Measurements from ENCODE around the gene PTPN20.

The PTPN20 gene

GRCh38 chr10:47018026-47018735 lies 107.0 kb downstream of the PTPN20 start:
- no peak overlapping the region for H3K27ac ChIP-seq
- H3K4me3 ChIP-seq = no peak overlapping the region

- Histone ChIP-seq H3K4me3 (no peak overlapping the region), H3K27ac (peak overlapping the region in 3 of 21 experiments; percentile 34 to 67 (median 50))
Observed at GRCh38 chr10:47019155-47020145, 108.2 kb downstream of the PTPN20 start.

- peak overlapping the region in 3 of 21 experiments; percentile 39 to 67 (median 50) for H3K27ac ChIP-seq
- H3K4me3 ChIP-seq = no peak overlapping the region
Observed at GRCh38 chr10:47020471-47020870, 109.2 kb downstream of the PTPN20 start.

- H3K4me3 ChIP-seq = no peak overlapping the region
- no peak overlapping the region for H3K27ac ChIP-seq
Observed at GRCh38 chr10:47021850-47022249, 110.6 kb downstream of the PTPN20 start.

DNA sequence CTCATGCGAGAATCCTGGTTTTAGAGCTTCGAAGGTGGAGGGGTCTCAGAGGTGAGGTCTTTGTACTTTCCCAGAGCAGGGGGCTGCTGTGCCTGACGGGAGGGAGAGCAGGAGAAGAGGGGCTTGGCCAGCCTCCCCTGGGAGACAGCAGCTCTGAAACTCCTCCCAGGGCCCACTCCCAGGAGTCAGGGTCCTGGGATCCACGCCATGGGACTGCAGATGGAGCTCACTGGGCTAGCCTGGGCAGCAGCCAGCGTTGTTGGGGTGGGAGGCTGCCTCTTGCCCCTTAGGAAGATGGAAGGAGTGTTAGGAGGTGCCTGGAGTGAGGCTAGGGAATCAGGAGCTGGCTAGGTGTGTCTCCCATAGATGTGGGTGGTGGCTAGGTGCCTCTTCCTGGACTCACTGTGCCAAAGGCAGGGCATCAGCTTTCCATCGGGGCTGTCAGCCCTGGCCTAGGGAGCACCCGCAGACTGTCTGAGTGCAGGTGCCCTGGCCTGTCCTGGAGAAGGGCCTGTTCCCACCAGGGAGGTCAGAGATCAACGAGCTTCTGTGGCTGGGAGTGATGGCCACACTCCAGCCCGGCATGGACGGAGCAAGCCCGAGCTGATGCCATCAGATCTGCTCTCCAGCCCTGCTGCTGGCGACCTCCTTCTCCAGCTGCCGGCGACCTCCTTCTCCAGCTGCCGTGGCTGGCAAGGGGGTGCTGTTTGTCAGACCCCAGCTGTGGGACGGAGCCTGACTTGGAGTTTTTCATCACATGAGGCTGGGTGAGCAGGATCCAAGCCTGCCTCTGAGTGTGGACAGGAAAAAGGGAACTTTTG lies 111.3 kb downstream of the PTPN20 start:
- Histone ChIP-seq H3K4me3 (no peak overlapping the region), H3K27ac (no peak overlapping the region)

GRCh38 chr10:47023237-47024045 lies 112.2 kb downstream of the PTPN20 start:
- Histone ChIP-seq H3K27ac (no peak overlapping the region), H3K4me3 (no peak overlapping the region)

DNA sequence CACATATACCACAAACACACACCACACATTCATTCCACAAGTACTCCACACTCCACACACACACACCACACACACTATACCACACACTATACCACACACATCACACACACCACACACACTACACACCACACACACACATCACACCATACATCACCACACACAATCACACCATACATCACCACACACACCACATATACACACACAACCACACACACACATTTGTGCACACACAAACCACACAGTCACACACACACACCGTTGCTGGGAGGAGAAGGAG lies 112.8 kb downstream of the PTPN20 start:
- Histone ChIP-seq H3K27ac (no peak overlapping the region), H3K4me3 (no peak overlapping the region)

- Histone ChIP-seq H3K4me3 (no peak overlapping the region), H3K27ac (no peak overlapping the region)
Observed at GRCh38 chr10:47024399-47025252, 113.4 kb downstream of the PTPN20 start.

GRCh38 chr10:47025253-47025539 lies 114.0 kb downstream of the PTPN20 start:
- no peak overlapping the region for H3K27ac ChIP-seq
- no peak overlapping the region for H3K4me3 ChIP-seq

- no peak overlapping the region for H3K27ac ChIP-seq
Observed at GRCh38 chr10:47025540-47026300, 114.5 kb downstream of the PTPN20 start.

GRCh38 chr10:47026301-47027107 lies 115.3 kb downstream of the PTPN20 start:
- Histone ChIP-seq H3K27ac (no peak overlapping the region), H3K4me3 (no peak overlapping the region)

More at GRCh38 chr10:47025540-47026300, 114.5 kb downstream of the PTPN20 start:
- H3K4me3 ChIP-seq = no peak overlapping the region

GRCh38 chr10:47027108-47027783 lies 116.0 kb downstream of the PTPN20 start:
- no peak overlapping the region for H3K4me3 ChIP-seq
- no peak overlapping the region for H3K27ac ChIP-seq

DNA sequence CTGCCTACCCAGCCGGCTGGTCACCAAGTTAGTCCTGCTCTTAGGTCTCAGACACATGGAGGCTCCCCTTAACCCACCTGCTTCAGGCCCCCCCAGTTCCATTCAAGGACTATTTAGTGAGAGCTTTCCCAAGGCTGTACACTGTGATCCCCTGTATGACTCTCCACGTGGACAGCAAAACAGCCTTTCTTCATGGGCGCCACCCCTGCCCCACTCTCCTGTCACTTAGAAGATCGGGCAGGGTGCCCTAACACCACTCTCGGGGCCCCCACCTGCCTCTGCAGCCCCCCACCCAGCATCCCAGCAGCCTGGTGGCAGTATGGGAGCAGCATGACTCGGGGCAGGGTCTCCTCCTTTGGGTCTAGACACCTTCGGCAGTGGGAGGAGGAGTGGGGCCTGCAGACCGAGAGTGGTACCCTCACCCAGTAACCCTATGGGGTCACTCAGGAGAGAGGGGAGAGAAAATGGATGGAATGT lies 116.6 kb downstream of the PTPN20 start:
- Histone ChIP-seq H3K27ac (no peak overlapping the region), H3K4me3 (no peak overlapping the region)

DNA sequence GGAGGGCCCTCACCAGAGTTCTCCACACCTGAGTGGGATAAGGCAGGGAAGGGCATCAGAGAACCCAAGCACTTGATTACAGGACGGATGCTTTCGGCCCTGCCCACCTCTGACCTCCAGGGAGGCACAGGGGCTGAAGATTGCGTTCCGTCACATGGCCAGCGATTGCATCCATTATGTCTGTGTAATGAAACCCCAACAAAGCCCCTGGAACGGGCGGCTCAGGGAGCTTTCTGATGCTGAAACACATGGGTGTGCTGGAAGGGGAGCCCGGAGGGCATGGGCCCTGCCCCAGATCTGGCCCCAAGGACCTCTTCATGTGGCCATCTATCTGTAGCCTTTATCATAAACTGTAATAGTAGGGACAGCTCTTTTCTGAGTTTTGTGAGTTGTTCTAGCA lies 117.2 kb downstream of the PTPN20 start:
- no peak overlapping the region for H3K27ac ChIP-seq
- no peak overlapping the region for H3K4me3 ChIP-seq

- H3K27ac ChIP-seq = peak overlapping the region in 3 of 21 experiments; percentile 22 to 66 (median 44)
- H3K4me3 ChIP-seq = no peak overlapping the region
Observed at GRCh38 chr10:47029181-47030009, 118.2 kb downstream of the PTPN20 start.
